WTC11 (cell line): ENCODE results near the gene CD180. TPM values are rescaled to one million over a fixed set of nuclear protein-coding genes. Genes with fewer than 3 reads are reported as not detected.

Source experiments
- ATAC-seq: fragments of 200-7000 bp; cut with Tn5 transposase; 2 replicates; pipeline ENCODE4 v1.10.0; 2021; ENCODE audit warnings: mild to moderate bottlenecking, moderate library complexity
- CTCF ChIA-PET: fragments of 300-600 bp; sonication (Branson Sonifier 250); formaldehyde crosslinking; loops from one replicate; lab custom pipeline; 2021; ENCODE audit warnings: antibody characterized with exemption; lab: Charles Lee
- POLR2A ChIA-PET: fragments of 350-600 bp; sonication (Branson Sonifier 250); formaldehyde crosslinking; loops from one replicate; lab custom pipeline; 2021; ENCODE audit warnings: antibody characterized with exemption; lab: Charles Lee
- DNase-seq: peaks from one replicate; pipeline ENCODE4 v3.0.0; 2021; ENCODE audit warnings: low spot score
- H3K27ac Mint-ChIP-seq: 2 replicates; pipeline ENCODE4 v1.8.0; 2021; ENCODE audit warnings: mixed read lengths
- H3K27me3 Mint-ChIP-seq: 2 replicates; pipeline ENCODE4 v1.8.0; 2021; ENCODE audit warnings: low read depth, mild to moderate bottlenecking, moderate library complexity, mixed read lengths
- H3K36me3 Mint-ChIP-seq: 2 replicates; pipeline ENCODE4 v1.8.0; 2021; ENCODE audit warnings: mixed read lengths
- H3K4me1 Mint-ChIP-seq: 2 replicates; pipeline ENCODE4 v1.8.0; 2022; ENCODE audit warnings: mixed read lengths
- H3K4me3 Mint-ChIP-seq: 2 replicates; pipeline ENCODE4 v1.8.0; 2021; ENCODE audit warnings: mild to moderate bottlenecking, moderate library complexity, mixed read lengths
- H3K9me3 Mint-ChIP-seq: 2 replicates; pipeline ENCODE4 v1.8.0; 2021; ENCODE audit warnings: mixed read lengths
- ETV6 ChIP-seq: sonication (generic); formaldehyde crosslinking; IDR thresholded peaks from 2 replicates; pipeline ENCODE4 v1.8.1; 2022; ENCODE audit warnings: mild to moderate bottlenecking, missing genetic modification reagents
- FOXJ3 ChIP-seq: sonication (generic); formaldehyde crosslinking; IDR thresholded peaks from 2 replicates; pipeline ENCODE4 v1.9.0; 2021; ENCODE audit warnings: missing genetic modification reagents, mild to moderate bottlenecking, borderline replicate concordance
- JAZF1 ChIP-seq: fragments of 250-450 bp; sonication (Bioruptor Pico); IDR thresholded peaks from 2 replicates; pipeline ENCODE4 v1.9.0; 2021; ENCODE audit warnings: moderate library complexity, mild to moderate bottlenecking, inconsistent platforms
- NFYB ChIP-seq: sonication (generic); formaldehyde crosslinking; conservative IDR thresholded peaks from 2 replicates; pipeline ENCODE4 v1.8.0; 2022; ENCODE audit warnings: low read depth, missing genetic modification reagents
- NR1H2 ChIP-seq: sonication (generic); formaldehyde crosslinking; IDR thresholded peaks from 2 replicates; pipeline ENCODE4 v1.9.0; 2021; ENCODE audit warnings: mild to moderate bottlenecking, moderate library complexity, missing genetic modification reagents
- NR2C2 ChIP-seq: sonication (generic); formaldehyde crosslinking; IDR thresholded peaks from 2 replicates; pipeline ENCODE4 v1.8.0; 2022; ENCODE audit warnings: mild to moderate bottlenecking, missing genetic modification reagents
- PRRX2 ChIP-seq: fragments of 250-450 bp; sonication (Bioruptor Pico); IDR thresholded peaks from 2 replicates; pipeline ENCODE4 v1.8.0; 2021; ENCODE audit warnings: mild to moderate bottlenecking
- RORB ChIP-seq: fragments of 250-450 bp; sonication (Bioruptor Pico); IDR thresholded peaks from 2 replicates; pipeline ENCODE4 v1.9.0; 2021; ENCODE audit warnings: mild to moderate bottlenecking
- SMAD3 ChIP-seq: sonication (generic); formaldehyde crosslinking; IDR thresholded peaks from 2 replicates; pipeline ENCODE4 v1.8.0; 2022; ENCODE audit warnings: missing genetic modification reagents, mild to moderate bottlenecking, borderline replicate concordance
- TCF7 ChIP-seq: sonication (generic); formaldehyde crosslinking; IDR thresholded peaks from 2 replicates; pipeline ENCODE4 v1.8.0; 2022; ENCODE audit warnings: mild to moderate bottlenecking, low read depth, missing genetic modification reagents, moderate library complexity
- ZBTB21 ChIP-seq: sonication (generic); formaldehyde crosslinking; IDR thresholded peaks from 2 replicates; pipeline ENCODE4 v1.8.1; 2023; ENCODE audit warnings: mild to moderate bottlenecking, missing genetic modification reagents, borderline replicate concordance
- ZNF138 ChIP-seq: sonication (generic); formaldehyde crosslinking; conservative IDR thresholded peaks from 2 replicates; pipeline ENCODE4 v1.8.1; 2022; ENCODE audit warnings: mild to moderate bottlenecking, moderate library complexity, missing genetic modification reagents
- ZNF416 ChIP-seq: fragments of 250-450 bp; sonication (Bioruptor Pico); IDR thresholded peaks from 2 replicates; pipeline ENCODE4 v1.9.0; 2021; ENCODE audit warnings: mild to moderate bottlenecking, inconsistent platforms
- ZNF423 ChIP-seq: fragments of 250-450 bp; sonication (Bioruptor Pico); IDR thresholded peaks from 2 replicates; pipeline ENCODE4 v2.1.2; 2022; ENCODE audit warnings: mild to moderate bottlenecking, moderate library complexity
- total RNA-seq: library from RNA; stranded (reverse); gene quantifications from 3 replicates; pipeline ENCODE4 v1.2.3, GENCODE V29; 2021
- TF ChIP-seq, protein P1 (sequence below): sonication (generic); formaldehyde crosslinking; IDR thresholded peaks from 2 replicates; pipeline ENCODE4 v1.8.0; 2022; ENCODE audit warnings: missing genetic modification reagents
- TF ChIP-seq, protein P2 (sequence below): fragments of 250-450 bp; sonication (Bioruptor Pico); IDR thresholded peaks from 2 replicates; pipeline ENCODE4 v2.1.2; 2022; ENCODE audit warnings: mild to moderate bottlenecking, moderate library complexity
- TF ChIP-seq, protein P3 (sequence below): sonication (generic); formaldehyde crosslinking; IDR thresholded peaks from 2 replicates; pipeline ENCODE4 v1.8.1; 2023; ENCODE audit warnings: mild to moderate bottlenecking, moderate library complexity, missing genetic modification reagents

Gene CD180
- total RNA-seq, 1 experiment from 2014 or later, result not detected

DNA sequence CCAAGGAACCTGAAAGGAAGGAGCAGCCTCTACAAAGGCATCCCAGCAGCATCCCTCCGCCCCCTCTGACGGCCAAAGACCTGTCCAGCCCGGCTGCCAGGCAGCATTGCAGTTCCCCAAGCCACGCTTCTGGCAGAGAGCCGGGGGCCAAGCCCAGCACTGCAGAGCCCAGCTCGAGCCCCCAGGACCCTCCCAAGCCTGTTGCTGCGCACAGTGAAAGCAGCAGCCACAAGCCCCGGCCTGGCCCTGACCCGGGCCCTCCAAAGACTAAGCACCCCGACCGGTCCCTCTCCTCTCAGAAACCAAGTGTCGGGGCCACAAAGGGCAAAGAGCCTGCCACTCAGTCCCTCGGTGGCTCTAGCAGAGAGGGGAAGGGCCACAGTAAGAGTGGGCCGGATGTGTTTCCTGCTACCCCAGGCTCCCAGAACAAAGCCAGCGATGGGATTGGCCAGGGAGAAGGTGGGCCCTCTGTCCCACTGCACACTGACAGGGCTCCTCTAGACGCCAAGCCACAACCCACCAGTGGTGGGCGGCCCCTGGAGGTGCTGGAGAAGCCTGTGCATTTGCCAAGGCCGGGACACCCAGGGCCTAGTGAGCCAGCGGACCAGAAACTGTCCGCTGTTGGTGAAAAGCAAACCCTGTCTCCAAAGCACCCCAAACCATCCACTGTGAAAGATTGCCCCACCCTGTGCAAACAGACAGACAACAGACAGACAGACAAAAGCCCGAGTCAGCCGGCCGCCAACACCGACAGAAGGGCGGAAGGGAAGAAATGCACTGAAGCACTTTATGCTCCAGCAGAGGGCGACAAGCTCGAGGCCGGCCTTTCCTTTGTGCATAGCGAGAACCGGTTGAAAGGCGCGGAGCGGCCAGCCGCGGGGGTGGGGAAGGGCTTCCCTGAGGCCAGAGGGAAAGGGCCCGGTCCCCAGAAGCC, 30.8 kb downstream of the CD180 start (continued):
- TF ChIP-seq, protein P1, sequence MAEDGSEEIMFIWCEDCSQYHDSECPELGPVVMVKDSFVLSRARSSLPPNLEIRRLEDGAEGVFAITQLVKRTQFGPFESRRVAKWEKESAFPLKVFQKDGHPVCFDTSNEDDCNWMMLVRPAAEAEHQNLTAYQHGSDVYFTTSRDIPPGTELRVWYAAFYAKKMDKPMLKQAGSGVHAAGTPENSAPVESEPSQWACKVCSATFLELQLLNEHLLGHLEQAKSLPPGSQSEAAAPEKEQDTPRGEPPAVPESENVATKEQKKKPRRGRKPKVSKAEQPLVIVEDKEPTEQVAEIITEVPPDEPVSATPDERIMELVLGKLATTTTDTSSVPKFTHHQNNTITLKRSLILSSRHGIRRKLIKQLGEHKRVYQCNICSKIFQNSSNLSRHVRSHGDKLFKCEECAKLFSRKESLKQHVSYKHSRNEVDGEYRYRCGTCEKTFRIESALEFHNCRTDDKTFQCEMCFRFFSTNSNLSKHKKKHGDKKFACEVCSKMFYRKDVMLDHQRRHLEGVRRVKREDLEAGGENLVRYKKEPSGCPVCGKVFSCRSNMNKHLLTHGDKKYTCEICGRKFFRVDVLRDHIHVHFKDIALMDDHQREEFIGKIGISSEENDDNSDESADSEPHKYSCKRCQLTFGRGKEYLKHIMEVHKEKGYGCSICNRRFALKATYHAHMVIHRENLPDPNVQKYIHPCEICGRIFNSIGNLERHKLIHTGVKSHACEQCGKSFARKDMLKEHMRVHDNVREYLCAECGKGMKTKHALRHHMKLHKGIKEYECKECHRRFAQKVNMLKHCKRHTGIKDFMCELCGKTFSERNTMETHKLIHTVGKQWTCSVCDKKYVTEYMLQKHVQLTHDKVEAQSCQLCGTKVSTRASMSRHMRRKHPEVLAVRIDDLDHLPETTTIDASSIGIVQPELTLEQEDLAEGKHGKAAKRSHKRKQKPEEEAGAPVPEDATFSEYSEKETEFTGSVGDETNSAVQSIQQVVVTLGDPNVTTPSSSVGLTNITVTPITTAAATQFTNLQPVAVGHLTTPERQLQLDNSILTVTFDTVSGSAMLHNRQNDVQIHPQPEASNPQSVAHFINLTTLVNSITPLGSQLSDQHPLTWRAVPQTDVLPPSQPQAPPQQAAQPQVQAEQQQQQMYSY, result 0 out of 2 replicates have a peak, but pooled peaks have one; percentile 7
- TF ChIP-seq, protein P2, sequence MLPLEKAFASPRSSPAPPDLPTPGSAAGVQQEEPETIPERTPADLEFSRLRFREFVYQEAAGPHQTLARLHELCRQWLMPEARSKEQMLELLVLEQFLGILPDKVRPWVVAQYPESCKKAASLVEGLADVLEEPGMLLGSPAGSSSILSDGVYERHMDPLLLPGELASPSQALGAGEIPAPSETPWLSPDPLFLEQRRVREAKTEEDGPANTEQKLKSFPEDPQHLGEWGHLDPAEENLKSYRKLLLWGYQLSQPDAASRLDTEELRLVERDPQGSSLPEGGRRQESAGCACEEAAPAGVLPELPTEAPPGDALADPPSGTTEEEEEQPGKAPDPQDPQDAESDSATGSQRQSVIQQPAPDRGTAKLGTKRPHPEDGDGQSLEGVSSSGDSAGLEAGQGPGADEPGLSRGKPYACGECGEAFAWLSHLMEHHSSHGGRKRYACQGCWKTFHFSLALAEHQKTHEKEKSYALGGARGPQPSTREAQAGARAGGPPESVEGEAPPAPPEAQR (CRISPR knock-in tag), result no peak
- 0 out of 2 replicates have a peak, but pooled peaks have one; percentile 68 for TF ChIP-seq ETV6

DNA sequence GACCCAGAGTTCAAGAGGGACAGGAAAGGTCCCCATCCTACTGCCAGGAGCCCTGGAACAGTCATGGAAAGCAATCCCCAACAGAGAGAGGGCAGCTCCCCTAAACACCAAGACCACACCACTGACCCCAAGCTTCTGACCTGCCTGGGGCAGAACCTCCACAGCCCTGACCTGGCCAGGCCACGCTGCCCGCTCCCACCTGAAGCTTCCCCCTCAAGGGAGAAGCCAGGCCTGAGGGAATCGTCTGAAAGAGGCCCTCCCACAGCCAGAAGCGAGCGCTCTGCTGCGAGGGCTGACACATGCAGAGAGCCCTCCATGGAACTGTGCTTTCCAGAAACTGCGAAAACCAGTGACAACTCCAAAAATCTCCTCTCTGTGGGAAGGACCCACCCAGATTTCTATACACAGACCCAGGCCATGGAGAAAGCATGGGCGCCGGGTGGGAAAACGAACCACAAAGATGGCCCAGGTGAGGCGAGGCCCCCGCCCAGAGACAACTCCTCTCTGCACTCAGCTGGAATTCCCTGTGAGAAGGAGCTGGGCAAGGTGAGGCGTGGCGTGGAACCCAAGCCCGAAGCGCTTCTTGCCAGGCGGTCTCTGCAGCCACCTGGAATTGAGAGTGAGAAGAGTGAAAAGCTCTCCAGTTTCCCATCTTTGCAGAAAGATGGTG, 31.6 kb downstream of the CD180 start:
- no peaks in the 10 kb centered on the region for H3K27me3 Mint-ChIP-seq
- H3K36me3 Mint-ChIP-seq, result no peaks in the 10 kb centered on the region; the same call in 1 of the 2 replicates
- H3K9me3 Mint-ChIP-seq, result no peaks in the 10 kb centered on the region
- no peak overlapping the region for H3K4me3 Mint-ChIP-seq
- no peak for ATAC-seq
- POLR2A ChIA-PET, result no interaction called here
- no peak for DNase-seq
- H3K27ac Mint-ChIP-seq, result no peak overlapping the region
- H3K4me1 Mint-ChIP-seq, result peaks cover 39% of the 10 kb centered on the region
- no peak for TF ChIP-seq ZBTB21
- CTCF ChIA-PET, result interaction anchor here (2.6 to 3.1 kb wide), 3 partner anchors 9 to 44 kb away, joined by 10 to 49 read pairs (median 12); no protein-coding TSS in a partner anchor

DNA sequence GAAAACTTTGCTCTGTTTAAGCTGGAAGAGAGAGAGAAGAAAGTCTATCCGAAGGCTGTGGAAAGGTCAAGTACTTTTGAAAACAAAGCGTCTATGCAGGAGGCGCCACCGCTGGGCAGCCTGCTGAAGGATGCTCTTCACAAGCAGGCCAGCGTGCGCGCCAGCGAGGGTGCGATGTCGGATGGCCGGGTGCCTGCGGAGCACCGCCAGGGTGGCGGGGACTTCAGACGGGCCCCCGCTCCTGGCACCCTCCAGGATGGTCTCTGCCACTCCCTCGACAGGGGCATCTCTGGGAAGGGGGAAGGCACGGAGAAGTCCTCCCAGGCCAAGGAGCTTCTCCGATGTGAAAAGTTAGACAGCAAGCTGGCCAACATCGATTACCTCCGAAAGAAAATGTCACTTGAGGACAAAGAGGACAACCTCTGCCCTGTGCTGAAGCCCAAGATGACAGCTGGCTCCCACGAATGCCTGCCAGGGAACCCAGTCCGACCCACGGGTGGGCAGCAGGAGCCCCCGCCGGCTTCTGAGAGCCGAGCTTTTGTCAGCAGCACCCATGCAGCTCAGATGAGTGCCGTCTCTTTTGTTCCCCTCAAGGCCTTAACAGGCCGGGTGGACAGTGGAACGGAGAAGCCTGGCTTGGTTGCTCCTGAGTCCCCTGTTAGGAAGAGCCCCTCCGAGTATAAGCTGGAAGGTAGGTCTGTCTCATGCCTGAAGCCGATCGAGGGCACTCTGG, 32.6 kb downstream of the CD180 start:
- H3K4me1 Mint-ChIP-seq, result peaks cover 41% of the 10 kb centered on the region
- TF ChIP-seq NFYB (CRISPR knock-in tag) (no peak), SMAD3 (CRISPR knock-in tag) (no peak), TCF7 (CRISPR knock-in tag) (no peak), NR1H2 (CRISPR knock-in tag) (no peak), NR2C2 (CRISPR knock-in tag) (no peak), ZNF138 (CRISPR knock-in tag) (no peak)
- CTCF ChIA-PET, result interaction anchor here (1.4 to 2.7 kb wide), 2 partner anchors 43 to 45 kb away, joined by 3 to 10 read pairs; no protein-coding TSS in a partner anchor
- no peak overlapping the region for H3K4me3 Mint-ChIP-seq
- H3K27ac Mint-ChIP-seq, result no peak overlapping the region
- ATAC-seq, result no peak
- no peaks in the 10 kb centered on the region; the same call in 1 of the 2 replicates for H3K36me3 Mint-ChIP-seq
- no peak for DNase-seq
- no peaks in the 10 kb centered on the region for H3K27me3 Mint-ChIP-seq
- POLR2A ChIA-PET, result interaction anchor here (0.5 kb wide), 1 partner anchor 21 kb away, joined by 5 read pairs; no protein-coding TSS in a partner anchor
- no peaks in the 10 kb centered on the region for H3K9me3 Mint-ChIP-seq

DNA sequence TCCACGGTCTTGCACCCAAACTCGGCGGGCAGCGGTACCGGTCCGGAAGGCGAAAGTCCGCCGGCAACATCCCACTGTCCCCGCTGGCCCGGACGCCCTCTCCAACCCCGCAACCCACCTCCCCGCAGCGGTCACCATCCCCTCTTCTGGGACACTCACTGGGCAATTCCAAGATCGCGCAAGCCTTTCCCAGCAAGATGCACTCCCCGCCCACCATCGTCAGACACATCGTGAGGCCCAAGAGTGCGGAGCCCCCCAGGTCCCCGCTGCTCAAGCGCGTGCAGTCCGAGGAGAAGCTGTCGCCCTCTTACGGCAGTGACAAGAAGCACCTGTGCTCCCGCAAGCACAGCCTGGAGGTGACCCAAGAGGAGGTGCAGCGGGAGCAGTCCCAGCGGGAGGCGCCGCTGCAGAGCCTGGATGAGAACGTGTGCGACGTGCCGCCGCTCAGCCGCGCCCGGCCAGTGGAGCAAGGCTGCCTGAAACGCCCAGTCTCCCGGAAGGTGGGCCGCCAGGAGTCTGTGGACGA, 33.3 kb downstream of the CD180 start:
- DNase-seq (peak; percentile 31), ATAC-seq (no peak; the same call in none of the 2 replicates)
- CTCF ChIA-PET, result interaction anchor here (1.4 to 2.7 kb wide), 2 partner anchors 44 to 46 kb away, joined by 3 to 10 read pairs; no protein-coding TSS in a partner anchor
- H3K36me3 Mint-ChIP-seq, result no peaks in the 10 kb centered on the region; the same call in 1 of the 2 replicates
- no peak for TF ChIP-seq ZNF423 (CRISPR knock-in tag)
- no peak for TF ChIP-seq FOXJ3 (CRISPR knock-in tag)
- no peak for TF ChIP-seq JAZF1
- no peak for TF ChIP-seq RORB (CRISPR knock-in tag)
- TF ChIP-seq PRRX2, result no peak
- TF ChIP-seq, protein P3, sequence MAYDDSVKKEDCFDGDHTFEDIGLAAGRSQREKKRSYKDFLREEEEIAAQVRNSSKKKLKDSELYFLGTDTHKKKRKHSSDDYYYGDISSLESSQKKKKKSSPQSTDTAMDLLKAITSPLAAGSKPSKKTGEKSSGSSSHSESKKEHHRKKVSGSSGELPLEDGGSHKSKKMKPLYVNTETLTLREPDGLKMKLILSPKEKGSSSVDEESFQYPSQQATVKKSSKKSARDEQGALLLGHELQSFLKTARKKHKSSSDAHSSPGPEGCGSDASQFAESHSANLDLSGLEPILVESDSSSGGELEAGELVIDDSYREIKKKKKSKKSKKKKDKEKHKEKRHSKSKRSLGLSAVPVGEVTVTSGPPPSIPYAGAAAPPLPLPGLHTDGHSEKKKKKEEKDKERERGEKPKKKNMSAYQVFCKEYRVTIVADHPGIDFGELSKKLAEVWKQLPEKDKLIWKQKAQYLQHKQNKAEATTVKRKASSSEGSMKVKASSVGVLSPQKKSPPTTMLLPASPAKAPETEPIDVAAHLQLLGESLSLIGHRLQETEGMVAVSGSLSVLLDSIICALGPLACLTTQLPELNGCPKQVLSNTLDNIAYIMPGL (CRISPR knock-in tag), result no peak
- TF ChIP-seq ZNF416 (CRISPR knock-in tag), result no peak
- POLR2A ChIA-PET, result no interaction called here
- H3K4me1 Mint-ChIP-seq, result peaks cover 41% of the 10 kb centered on the region
- H3K9me3 Mint-ChIP-seq, result no peaks in the 10 kb centered on the region
- no peaks in the 10 kb centered on the region for H3K27me3 Mint-ChIP-seq
- no peak overlapping the region; the same call in 1 of the 2 replicates for H3K27ac Mint-ChIP-seq
- H3K4me3 Mint-ChIP-seq, result no peak overlapping the region
